T follicular helper cell (primary cell): ENCODE results near the gene C16orf89.
"Not testable (repeated sequence)": the region's sequence is repeated elsewhere in the genome, so short reads cannot be mapped to it uniquely, and the experiment has no call there.

Experiments used
- DNase-seq: peaks from one replicate; pipeline ENCODE4 v3.0.0-alpha.2; 2020; ENCODE audit warnings: low read depth

The C16orf89 gene

GRCh38 chr16:5084099-5084731 is 18.5 kb upstream of the C16orf89 start:
- DNase-seq: not testable (repeated sequence)

- not testable (repeated sequence) for DNase-seq
Observed at GRCh38 chr16:5083646-5084045, 17.9 kb upstream of the C16orf89 start.

GRCh38 chr16:5080996-5081395 is 15.2 kb upstream of the C16orf89 start:
- DNase-seq: not testable (repeated sequence)

GRCh38 chr16:5080461-5080860 is 14.7 kb upstream of the C16orf89 start:
- not testable (repeated sequence) for DNase-seq

GRCh38 chr16:5078626-5079025 is 12.9 kb upstream of the C16orf89 start:
- DNase-seq: no peak

- no peak for DNase-seq
Observed at GRCh38 chr16:5077304-5077703, 11.5 kb upstream of the C16orf89 start.

GRCh38 chr16:5075637-5076036 is 9.9 kb upstream of the C16orf89 start:
- no peak for DNase-seq

- not testable (repeated sequence) for DNase-seq
Observed at GRCh38 chr16:5073771-5074170, 8.0 kb upstream of the C16orf89 start.

GRCh38 chr16:5073279-5073629 is 7.5 kb upstream of the C16orf89 start:
- DNase-seq: no peak

- DNase-seq: no peak
Observed at GRCh38 chr16:5072334-5073278, 6.8 kb upstream of the C16orf89 start.

- peak; percentile 84 for DNase-seq
Observed at GRCh38 chr16:5071681-5072333, 6.1 kb upstream of the C16orf89 start, which contains the start of gene ALG1. TSS of gene ALG1 (plus strand) at chr16:5071843. CDS start at chr16:5071850, 7 bp downstream.

- DNase-seq: no peak
Observed at GRCh38 chr16:5071341-5071680, 5.6 kb upstream of the C16orf89 start.

GRCh38 chr16:5070431-5071186 is 4.9 kb upstream of the C16orf89 start:
- DNase-seq: no peak

GRCh38 chr16:5069854-5070253 is 4.1 kb upstream of the C16orf89 start:
- no peak for DNase-seq

GRCh38 chr16:5069048-5069447 is 3.3 kb upstream of the C16orf89 start:
- DNase-seq: no peak

GRCh38 chr16:5066511-5066910 is 755 bp upstream of the C16orf89 start:
- DNase-seq: no peak

GRCh38 chr16:5065326-5065725 is 430 bp downstream of the C16orf89 start:
- DNase-seq: no peak

GRCh38 chr16:5064915-5065314 is 841 bp downstream of the C16orf89 start:
- no peak for DNase-seq

GRCh38 chr16:5062790-5063765 is 2.7 kb downstream of the C16orf89 start:
- no peak for DNase-seq

- DNase-seq: no peak
Observed at GRCh38 chr16:5062051-5062450, 3.7 kb downstream of the C16orf89 start.
